Gastroesophageal sphincter (tissue), 3 donors: Measurements from ENCODE around the gene ZNF425.

Source experiments
- POLR2AphosphoS5 ChIP-seq: sonication (generic); formaldehyde crosslinking; IDR thresholded peaks from one replicate; pipeline ENCODE4 v1.6.1; 2017; ENCODE audit warnings: antibody characterized with exemption
- TF ChIP-seq, protein P1 (sequence below), 4 experiments: fragments of 200-600 bp in 2 of 4; fragments of 450-650 bp in 2 of 4; sonication (generic) in 1 of 4; IDR thresholded peaks; one replicate each; pipeline ENCODE4 v1.5.1; 2017 to 2019; ENCODE audit warnings: antibody characterized with exemption in 4 of 4, mild to moderate bottlenecking in 2 of 4, moderate library complexity in 2 of 4

DNA sequence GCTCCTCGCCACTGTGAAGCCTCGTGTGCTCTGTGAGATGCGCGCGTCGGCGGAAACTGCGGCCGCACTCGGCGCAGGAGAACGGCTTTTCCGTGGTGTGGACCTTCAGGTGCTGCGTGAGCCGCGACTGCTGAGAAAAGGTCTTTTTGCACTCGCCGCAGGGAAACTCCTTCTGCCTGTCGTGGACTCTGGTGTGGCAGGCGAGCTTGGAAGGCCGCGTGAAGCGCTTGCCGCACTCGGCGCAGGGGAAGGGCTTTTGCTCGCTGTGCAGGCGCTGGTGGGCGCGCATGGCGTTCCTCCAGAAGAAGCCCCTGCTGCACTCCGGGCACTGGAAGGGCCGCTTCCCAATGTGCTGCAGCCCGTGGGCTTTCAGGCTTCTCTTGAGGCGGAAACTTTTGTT, 21.9 kb downstream of the ZNF425 start:
- no peak for TF ChIP-seq POLR2AphosphoS5
- TF ChIP-seq, protein P1, sequence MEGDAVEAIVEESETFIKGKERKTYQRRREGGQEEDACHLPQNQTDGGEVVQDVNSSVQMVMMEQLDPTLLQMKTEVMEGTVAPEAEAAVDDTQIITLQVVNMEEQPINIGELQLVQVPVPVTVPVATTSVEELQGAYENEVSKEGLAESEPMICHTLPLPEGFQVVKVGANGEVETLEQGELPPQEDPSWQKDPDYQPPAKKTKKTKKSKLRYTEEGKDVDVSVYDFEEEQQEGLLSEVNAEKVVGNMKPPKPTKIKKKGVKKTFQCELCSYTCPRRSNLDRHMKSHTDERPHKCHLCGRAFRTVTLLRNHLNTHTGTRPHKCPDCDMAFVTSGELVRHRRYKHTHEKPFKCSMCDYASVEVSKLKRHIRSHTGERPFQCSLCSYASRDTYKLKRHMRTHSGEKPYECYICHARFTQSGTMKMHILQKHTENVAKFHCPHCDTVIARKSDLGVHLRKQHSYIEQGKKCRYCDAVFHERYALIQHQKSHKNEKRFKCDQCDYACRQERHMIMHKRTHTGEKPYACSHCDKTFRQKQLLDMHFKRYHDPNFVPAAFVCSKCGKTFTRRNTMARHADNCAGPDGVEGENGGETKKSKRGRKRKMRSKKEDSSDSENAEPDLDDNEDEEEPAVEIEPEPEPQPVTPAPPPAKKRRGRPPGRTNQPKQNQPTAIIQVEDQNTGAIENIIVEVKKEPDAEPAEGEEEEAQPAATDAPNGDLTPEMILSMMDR (IDR thresholded peaks at IDR 0.05) = no peak
